ENCODE measurements around the gene STK33.

The STK33 gene

GRCh38 chr11:8603696-8604077 is 9.7 kb upstream of the STK33 start:
- DNase-seq (ENCODE audit: low read depth), result no peak

- DNase-seq (ENCODE audit: low read depth), result no peak
These were observed 7.5 kb upstream of the STK33 start for GRCh38 chr11:8601376-8602133.

GRCh38 chr11:8598506-8598905 is 4.5 kb upstream of the STK33 start:
- DNase-seq (ENCODE audit: low read depth), result no peak

GRCh38 chr11:8597182-8597581 is 3.2 kb upstream of the STK33 start:
- no peak for DNase-seq (ENCODE audit: low read depth)

- no peak for DNase-seq (ENCODE audit: low read depth)
These were observed 2.5 kb upstream of the STK33 start for GRCh38 chr11:8596504-8597046.

GRCh38 chr11:8593455-8593854 is 573 bp downstream of the STK33 start:
- DNase-seq (ENCODE audit: low read depth), result no peak

- DNase-seq (ENCODE audit: low read depth), result no peak
These were observed 6.1 kb downstream of the STK33 start for GRCh38 chr11:8587915-8588314.

GRCh38 chr11:8586805-8587204 is 7.2 kb downstream of the STK33 start:
- no peak for DNase-seq (ENCODE audit: low read depth)

GRCh38 chr11:8586184-8586583 is 7.8 kb downstream of the STK33 start:
- DNase-seq (ENCODE audit: low read depth), result no peak

GRCh38 chr11:8584511-8584910 is 9.5 kb downstream of the STK33 start:
- no peak for DNase-seq (ENCODE audit: low read depth)

GRCh38 chr11:8584082-8584481 is 9.9 kb downstream of the STK33 start:
- no peak for DNase-seq (ENCODE audit: low read depth)

GRCh38 chr11:8581300-8581699 is 12.7 kb downstream of the STK33 start:
- no peak for DNase-seq (ENCODE audit: low read depth)

GRCh38 chr11:8577791-8578581 is 16.0 kb downstream of the STK33 start:
- no peak for DNase-seq (ENCODE audit: low read depth)

- DNase-seq (ENCODE audit: low read depth), result no peak
These were observed 19.2 kb downstream of the STK33 start for GRCh38 chr11:8574798-8575197.

GRCh38 chr11:8573777-8574176 is 20.3 kb downstream of the STK33 start:
- DNase-seq (ENCODE audit: low read depth), result no peak

GRCh38 chr11:8567602-8568198 is 26.3 kb downstream of the STK33 start:
- DNase-seq (ENCODE audit: low read depth), result no peak

GRCh38 chr11:8566613-8567210 is 27.3 kb downstream of the STK33 start:
- DNase-seq (ENCODE audit: low read depth), result no peak

- no peak for DNase-seq (ENCODE audit: low read depth)
These were observed 29.5 kb downstream of the STK33 start for GRCh38 chr11:8564526-8564925.

GRCh38 chr11:8561461-8561860 is 32.6 kb downstream of the STK33 start:
- no peak for DNase-seq (ENCODE audit: low read depth)

- no peak for DNase-seq (ENCODE audit: low read depth)
These were observed 35.6 kb downstream of the STK33 start for GRCh38 chr11:8558436-8558835.

GRCh38 chr11:8545698-8546366 is 48.2 kb downstream of the STK33 start:
- no peak for DNase-seq (ENCODE audit: low read depth)

GRCh38 chr11:8544807-8545206 is 49.2 kb downstream of the STK33 start:
- no peak for DNase-seq (ENCODE audit: low read depth)
